Ascending aorta (tissue), 2 donors: ENCODE data around the gene ENTREP1. TPM values are rescaled to one million over a fixed set of nuclear protein-coding genes. Genes with fewer than 3 reads are reported as not detected.

Experiments
- DNase-seq, 2 donors: peaks; one replicate each; pipeline ENCODE4 v3.0.0-alpha.2; 2019; ENCODE audit warnings: low spot score in 2 of 2
- H3K27ac ChIP-seq, 2 donors: fragments of 200-600 bp; sonication (generic); one replicate each; pipeline ENCODE4 v1.5.1; 2016 to 2017; ENCODE audit warnings: mild to moderate bottlenecking in 1 of 2
- H3K27me3 ChIP-seq: fragments of 200-600 bp; sonication (generic); one replicate; pipeline ENCODE4 v1.5.1; 2017
- H3K36me3 ChIP-seq, 2 donors: fragments of 200-600 bp; sonication (generic); one replicate each; pipeline ENCODE4 v1.5.1; 2016
- H3K4me1 ChIP-seq, 2 donors: fragments of 200-600 bp; sonication (generic); one replicate each; pipeline ENCODE4 v1.5.1; 2016 to 2017; ENCODE audit warnings: mild to moderate bottlenecking in 1 of 2
- H3K4me3 ChIP-seq, 2 donors: fragments of 200-600 bp; sonication (generic); one replicate each; pipeline ENCODE4 v1.5.1; 2016 to 2017; ENCODE audit warnings: mild to moderate bottlenecking in 1 of 2
- H3K9me3 ChIP-seq, 2 donors: fragments of 200-600 bp; sonication (generic); one replicate each; pipeline ENCODE4 v1.5.1; 2016
- intact Hi-C: fragments of 100-400 bp; cut with DNase I; formaldehyde crosslinking; loops from one replicate; pipeline ENCODE4 v1.15.1; 2023
- total RNA-seq: library from RNA; depleted of rRNA; stranded (reverse); fragments of >200 nt; gene quantifications from one replicate; pipeline ENCODE4 v1.1.0, GENCODE V29; 2016
- TF ChIP-seq, protein P1 (sequence below), 3 experiments: fragments of 200-600 bp in 2 of 3; fragments of 450-650 bp in 1 of 3; sonication (generic) in 2 of 3; IDR thresholded peaks; one replicate each; pipeline ENCODE4 v1.5.1; 2016 to 2019; ENCODE audit warnings: antibody characterized with exemption in 3 of 3, mild to moderate bottlenecking in 1 of 3, moderate library complexity in 1 of 3

ENTREP1 gene
- total RNA-seq, 1 donor from 2014 or later = 4.2 TPM

DNA sequence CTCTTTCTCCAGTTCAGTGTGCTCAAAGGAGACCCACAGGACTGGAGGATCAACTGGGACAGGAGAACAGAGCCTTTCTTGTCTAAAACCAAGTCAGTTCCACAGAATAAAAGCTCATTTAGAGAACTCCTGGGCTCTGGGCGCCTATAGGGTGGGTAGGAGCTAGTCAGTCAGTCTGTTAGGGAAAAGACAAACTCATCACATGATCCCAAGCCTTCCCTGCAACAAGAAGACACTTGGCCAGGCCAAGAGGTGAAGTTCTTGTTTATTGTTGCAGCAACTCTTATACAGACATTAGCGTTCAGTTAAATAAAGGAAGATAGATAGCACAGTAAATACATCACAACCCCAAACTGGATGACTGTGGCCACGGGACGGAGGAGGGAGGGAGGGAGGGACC lies 102.3 kb downstream of the ENTREP1 start:
- no peaks in the 10 kb centered on the region for H3K27me3 ChIP-seq
- intact Hi-C loops = no loop called here
- H3K9me3 ChIP-seq = no peaks in the 10 kb centered on the region
- no peak overlapping the region for H3K4me3 ChIP-seq
- DNase-seq = no peak
- no peak overlapping the region for H3K27ac ChIP-seq
- H3K36me3 ChIP-seq = peaks cover 0 to 5% of the 10 kb centered on the region in 2 donors
- TF ChIP-seq, protein P1, sequence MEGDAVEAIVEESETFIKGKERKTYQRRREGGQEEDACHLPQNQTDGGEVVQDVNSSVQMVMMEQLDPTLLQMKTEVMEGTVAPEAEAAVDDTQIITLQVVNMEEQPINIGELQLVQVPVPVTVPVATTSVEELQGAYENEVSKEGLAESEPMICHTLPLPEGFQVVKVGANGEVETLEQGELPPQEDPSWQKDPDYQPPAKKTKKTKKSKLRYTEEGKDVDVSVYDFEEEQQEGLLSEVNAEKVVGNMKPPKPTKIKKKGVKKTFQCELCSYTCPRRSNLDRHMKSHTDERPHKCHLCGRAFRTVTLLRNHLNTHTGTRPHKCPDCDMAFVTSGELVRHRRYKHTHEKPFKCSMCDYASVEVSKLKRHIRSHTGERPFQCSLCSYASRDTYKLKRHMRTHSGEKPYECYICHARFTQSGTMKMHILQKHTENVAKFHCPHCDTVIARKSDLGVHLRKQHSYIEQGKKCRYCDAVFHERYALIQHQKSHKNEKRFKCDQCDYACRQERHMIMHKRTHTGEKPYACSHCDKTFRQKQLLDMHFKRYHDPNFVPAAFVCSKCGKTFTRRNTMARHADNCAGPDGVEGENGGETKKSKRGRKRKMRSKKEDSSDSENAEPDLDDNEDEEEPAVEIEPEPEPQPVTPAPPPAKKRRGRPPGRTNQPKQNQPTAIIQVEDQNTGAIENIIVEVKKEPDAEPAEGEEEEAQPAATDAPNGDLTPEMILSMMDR (IDR thresholded peaks at IDR 0.05) = no peak
- no peaks in the 10 kb centered on the region for H3K4me1 ChIP-seq

DNA sequence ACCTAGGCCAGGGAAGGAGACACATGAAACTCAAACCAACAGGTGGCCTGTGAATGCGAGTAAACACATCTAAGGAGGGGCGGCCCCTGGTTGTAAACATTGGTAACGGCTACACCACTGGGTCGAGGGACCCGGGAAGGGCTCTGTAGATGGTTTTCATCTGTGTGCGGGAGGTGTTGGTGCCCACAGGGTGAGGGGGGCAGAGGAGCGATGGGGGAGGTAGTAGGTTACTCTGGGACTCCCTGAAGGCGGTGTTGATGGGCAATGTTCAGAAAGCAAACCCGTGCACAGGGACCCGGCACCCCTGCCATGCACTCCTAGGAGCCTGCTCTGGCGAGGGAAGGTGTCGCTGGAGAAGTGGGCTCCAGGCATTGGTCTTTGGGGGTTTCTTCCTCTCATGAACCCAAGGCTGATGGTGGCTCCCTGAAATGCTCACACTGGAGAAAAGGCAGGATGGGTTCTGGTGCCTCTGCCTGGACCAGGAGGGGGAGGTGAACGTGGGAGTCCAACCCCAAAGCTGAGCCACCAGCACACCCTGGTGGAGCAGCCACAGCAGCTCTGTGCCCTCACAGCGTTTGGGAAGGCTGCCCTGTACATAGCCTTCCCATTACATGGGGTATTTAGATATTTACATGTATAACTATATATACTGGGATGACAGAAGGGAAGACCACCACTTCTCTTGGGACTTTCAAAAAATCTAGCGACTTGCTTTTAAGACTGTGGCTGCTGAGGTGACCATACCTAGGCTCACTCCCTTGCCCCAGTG lies 103.2 kb downstream of the ENTREP1 start:
- Histone ChIP-seq H3K27me3 (no peaks in the 10 kb centered on the region), H3K36me3 (peaks cover 0 to 8% of the 10 kb centered on the region in 2 donors), H3K9me3 (no peaks in the 10 kb centered on the region), H3K4me1 (no peaks in the 10 kb centered on the region), H3K27ac (no peak overlapping the region), H3K4me3 (no peak overlapping the region)
- intact Hi-C loops = no loop called here
- TF ChIP-seq, protein P1 (IDR thresholded peaks at IDR 0.05) = no peak
- DNase-seq = no peak

DNA sequence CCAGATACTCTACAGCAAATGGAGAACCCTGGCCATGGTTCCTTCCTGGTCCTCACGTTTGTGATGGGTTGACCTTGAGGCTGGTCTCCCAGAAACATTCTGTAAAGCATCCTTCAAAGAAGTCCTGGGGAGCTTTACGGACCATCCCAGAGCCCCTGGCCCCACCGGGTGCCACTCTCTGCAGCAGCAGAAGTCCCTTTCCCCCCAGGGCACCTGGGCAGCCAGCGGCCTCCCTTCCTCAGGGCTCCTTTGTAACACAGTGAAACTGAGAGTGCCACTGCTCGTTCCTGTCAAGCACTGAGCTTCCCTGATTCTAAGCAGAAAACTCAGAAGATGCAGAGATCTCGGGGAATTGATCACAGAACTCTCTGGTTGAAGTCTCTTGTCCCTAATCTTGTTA lies 104.3 kb downstream of the ENTREP1 start:
- Histone ChIP-seq H3K4me1 (no peaks in the 10 kb centered on the region), H3K27ac (no peak overlapping the region), H3K4me3 (no peak overlapping the region), H3K36me3 (peaks cover 0 to 8% of the 10 kb centered on the region in 2 donors), H3K9me3 (no peaks in the 10 kb centered on the region), H3K27me3 (no peaks in the 10 kb centered on the region)
- intact Hi-C loops = no loop called here
- DNase-seq = no peak
- TF ChIP-seq, protein P1 (IDR thresholded peaks at IDR 0.05) = no peak

DNA sequence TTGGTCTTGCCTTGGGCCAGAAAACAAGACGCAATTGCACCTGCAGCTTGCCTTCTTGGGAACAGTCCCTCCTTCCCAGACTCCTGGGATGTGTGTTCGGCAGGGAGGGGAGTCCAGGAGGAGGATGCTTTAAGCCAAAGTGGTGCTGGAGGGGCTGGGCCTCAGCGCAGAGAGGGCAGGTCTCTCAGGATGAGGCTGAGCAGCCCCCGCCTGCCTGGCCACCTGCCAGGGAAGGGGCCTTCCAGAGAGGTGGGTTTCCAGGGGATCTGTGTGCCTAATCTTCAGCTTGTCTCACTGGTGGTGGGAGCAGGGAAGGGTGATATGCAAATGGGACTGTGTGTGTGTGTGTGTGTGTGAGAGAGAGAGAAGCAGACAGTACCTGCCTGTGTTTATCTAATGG lies 105.2 kb downstream of the ENTREP1 start:
- TF ChIP-seq, protein P1 (IDR thresholded peaks at IDR 0.05) = no peak

DNA sequence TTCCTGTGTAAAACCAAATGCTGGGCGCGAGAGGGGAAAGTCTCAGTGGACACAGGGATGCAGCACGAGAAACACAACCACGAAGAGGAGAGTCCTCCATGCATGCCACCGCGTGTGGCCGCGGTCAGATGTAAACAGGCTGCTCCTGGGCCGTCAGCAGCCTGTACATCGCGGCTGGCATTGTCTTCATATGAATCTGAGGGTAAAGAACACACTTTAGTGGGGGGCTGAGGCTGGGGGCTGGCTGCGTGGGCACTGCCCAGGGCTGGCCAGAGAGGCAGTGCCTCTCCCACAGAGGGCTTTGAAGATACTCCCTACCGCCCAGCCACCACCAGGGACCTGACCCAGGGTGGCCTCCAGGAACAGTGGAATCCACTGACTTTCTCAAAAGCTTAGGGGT lies 106.2 kb downstream of the ENTREP1 start:
- H3K36me3 ChIP-seq = peaks cover 0 to 8% of the 10 kb centered on the region in 2 donors
- intact Hi-C loops = no loop called here
- no peak overlapping the region for H3K4me3 ChIP-seq
- no peak for DNase-seq
- TF ChIP-seq, protein P1 (IDR thresholded peaks at IDR 0.05) = no peak
- no peaks in the 10 kb centered on the region for H3K9me3 ChIP-seq
- no peak overlapping the region for H3K27ac ChIP-seq
- no peaks in the 10 kb centered on the region for H3K4me1 ChIP-seq
- no peaks in the 10 kb centered on the region for H3K27me3 ChIP-seq

More for the DNA sequence above, 105.2 kb downstream of the ENTREP1 start:
- Histone ChIP-seq H3K27me3 (no peaks in the 10 kb centered on the region), H3K9me3 (no peaks in the 10 kb centered on the region), H3K27ac (no peak overlapping the region), H3K36me3 (peaks cover 0 to 8% of the 10 kb centered on the region in 2 donors), H3K4me1 (no peaks in the 10 kb centered on the region), H3K4me3 (no peak overlapping the region)
- no peak for DNase-seq
- intact Hi-C loops = no loop called here
